Renal cortex interstitium (tissue), 11 donors: Measurements from ENCODE around the gene RGS11. TPM values are rescaled to one million over a fixed set of nuclear protein-coding genes. Genes with fewer than 3 reads are reported as not detected.

Experiments used
- DNase-seq, 11 donors: peaks; one replicate each; pipeline ENCODE4 v3.0.0-alpha.2; 2013; ENCODE audit warnings: low read depth in 9 of 11, low spot score in 4 of 11; ENCODE audit errors: extremely low read depth in 1 of 11
- polyA plus RNA-seq, 3 donors: library from polyadenylated mRNA; unstranded; fragments of 120-200 nt; gene quantifications; one replicate each; pipeline ENCODE4 v1.2.1, GENCODE V29; 2013; ENCODE audit not compliant: insufficient read length in 3 of 3

The RGS11 gene
- polyA plus RNA-seq, 3 donors = 0.89 to 2.2 (median 2.0) TPM

GRCh38 chr16:283033-283805, 7.5 kb upstream of the RGS11 start, which contains the start of gene PDIA2:
PDIA2 (plus strand) TSS chr16:283164; CDS start chr16:283170, 6 bp downstream.
- DNase-seq = no peak

DNA sequence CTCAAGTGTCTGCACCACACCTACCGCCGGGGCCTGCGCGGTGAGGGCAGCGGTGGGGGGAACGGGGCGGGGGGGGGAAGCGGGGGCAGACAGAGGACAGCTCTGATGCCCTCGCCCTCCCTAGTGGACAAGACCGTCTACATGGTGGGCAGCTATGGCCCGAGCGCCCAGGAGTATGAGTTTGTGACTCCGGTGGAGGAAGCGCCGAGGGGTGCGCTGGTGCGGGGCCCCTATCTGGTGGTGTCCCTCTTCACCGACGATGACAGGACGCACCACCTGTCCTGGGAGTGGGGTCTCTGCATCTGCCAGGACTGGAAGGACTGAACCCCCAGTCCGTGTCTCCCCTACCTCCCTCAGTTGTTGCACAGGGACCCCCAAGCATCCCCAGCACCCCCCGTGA, 6.7 kb upstream of the RGS11 start:
- DNase-seq = no peak

DNA sequence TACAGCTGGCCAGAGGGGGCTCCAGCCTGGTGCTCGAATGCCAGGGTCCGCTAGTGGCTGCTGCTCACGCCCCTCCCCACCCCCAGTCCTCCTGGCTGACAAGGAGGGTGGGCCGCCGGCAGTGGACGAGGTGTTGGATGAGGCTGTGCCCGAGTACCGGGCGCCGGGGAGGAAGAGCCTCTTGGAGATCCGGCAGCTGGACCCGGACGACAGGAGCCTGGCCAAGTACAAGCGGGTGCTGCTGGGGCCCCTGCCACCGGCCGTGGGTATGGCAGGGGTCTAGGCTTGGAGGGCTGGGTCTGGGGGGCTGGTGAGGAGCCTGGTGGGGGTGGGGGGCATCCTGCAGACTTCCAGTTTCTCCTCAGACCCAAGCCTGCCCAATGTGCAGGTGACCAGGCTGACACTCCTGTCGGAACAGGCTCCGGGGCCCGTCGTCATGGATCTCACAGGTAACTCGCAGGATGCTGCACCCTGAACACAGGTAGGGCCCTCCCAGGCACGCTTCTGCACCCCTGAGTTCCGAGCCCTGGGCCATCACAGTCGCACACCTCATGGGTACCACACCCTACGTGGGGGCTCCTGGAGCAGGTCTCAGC, 6.0 kb upstream of the RGS11 start:
- no peak for DNase-seq

DNA sequence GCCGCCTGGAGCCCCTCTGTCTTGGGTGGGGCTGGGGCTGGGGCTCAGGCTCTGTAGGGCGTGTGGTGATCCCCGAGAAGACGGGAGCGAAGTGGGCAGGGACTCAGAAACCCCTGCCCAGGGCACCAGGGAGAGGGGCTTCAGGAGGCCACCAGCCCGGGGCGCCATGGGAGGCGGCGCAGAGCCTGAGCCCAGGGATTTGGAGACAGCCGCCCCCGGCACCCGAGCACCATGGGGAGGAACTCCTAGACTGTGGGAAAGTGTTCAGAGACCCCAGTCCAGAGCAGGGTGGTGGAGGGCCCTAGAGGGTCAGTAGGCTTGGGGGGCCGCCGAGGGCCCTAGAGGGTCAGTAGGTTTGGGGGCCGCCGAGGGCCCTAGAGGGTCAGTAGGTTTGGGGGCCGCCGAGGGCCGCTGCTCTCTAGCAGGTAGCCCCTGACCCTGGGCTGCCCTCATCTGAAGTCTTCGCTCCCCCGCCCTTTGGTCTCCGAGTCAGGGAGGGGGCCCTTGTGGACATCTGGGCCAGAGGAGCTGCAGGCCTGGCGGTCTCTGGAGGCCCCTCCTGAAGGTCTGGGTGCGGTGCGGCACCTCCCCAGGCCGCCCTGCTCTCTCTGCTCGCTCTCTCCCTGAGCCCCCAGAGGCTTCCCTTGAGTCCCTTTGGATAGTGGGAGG, 5.4 kb upstream of the RGS11 start:
- DNase-seq = no peak

DNA sequence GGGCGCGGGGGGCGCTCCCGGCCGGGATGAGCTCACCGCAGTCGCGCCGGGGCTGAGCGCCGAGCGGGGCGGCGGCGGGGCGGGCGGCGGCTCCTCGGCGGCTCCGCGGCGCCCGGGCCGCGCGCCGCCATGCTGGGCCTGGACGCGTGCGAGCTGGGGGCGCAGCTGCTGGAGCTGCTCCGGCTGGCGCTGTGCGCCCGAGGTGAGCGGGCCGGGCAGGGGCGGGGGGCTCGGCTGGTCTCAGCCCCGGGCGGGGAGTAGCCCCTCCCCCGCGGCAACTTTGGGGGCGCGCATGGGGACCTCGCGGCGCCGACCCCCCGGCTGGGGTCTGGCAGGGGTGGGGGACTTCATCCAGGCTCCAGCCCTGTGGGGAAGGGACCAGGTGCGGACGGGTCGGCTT, 4.8 kb upstream of the RGS11 start, which contains the start of gene ARHGDIG:
TSS of gene ARHGDIG (plus strand) at position 40 of the 400 bp plus-strand sequence. CDS start at position 130, 90 bp downstream.
- no peak for DNase-seq

DNA sequence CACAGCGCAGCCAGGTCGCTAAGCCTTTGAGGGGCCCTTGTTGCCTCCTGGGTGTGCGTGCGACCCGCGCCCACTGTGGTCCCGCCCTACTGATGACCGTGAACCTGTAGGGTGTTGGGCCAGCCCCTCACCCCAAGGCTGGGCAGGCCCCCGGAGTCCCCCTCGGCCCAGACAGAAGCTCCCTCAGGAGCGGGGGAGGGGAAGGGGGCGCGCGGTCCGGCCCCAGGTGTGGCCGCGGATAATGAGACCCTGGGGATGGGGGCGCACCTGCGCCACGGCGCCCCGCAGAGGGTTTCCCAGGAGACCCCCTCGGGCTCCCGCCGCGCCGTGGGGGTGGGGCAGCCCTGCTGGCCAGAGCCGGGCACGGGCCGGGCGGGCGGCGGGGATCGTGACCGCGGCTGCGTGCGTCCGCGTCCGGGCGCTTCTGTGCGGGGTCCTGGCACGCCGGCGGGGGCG, 4.3 kb upstream of the RGS11 start:
- no peak for DNase-seq

DNA sequence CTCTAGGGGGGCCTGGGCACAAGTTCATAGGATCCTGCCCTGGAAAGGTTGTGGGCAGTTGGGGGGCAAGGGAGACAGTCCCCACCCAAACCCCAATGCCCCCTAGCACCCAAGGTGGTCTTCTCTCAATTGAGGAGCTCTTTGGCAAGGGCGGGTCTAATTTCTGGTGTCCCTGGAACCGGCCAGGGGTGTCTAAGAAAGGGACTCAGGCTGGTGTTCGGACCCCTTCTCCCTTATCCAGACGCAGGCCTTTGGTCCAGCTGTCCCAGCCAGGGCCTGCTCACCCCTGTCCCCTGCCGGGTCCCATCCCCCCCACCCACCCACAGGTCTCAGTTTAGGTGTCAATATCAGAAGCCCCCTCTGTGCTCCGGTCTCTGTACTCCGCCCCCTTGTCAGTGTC, 3.8 kb upstream of the RGS11 start:
- DNase-seq = no peak

DNA sequence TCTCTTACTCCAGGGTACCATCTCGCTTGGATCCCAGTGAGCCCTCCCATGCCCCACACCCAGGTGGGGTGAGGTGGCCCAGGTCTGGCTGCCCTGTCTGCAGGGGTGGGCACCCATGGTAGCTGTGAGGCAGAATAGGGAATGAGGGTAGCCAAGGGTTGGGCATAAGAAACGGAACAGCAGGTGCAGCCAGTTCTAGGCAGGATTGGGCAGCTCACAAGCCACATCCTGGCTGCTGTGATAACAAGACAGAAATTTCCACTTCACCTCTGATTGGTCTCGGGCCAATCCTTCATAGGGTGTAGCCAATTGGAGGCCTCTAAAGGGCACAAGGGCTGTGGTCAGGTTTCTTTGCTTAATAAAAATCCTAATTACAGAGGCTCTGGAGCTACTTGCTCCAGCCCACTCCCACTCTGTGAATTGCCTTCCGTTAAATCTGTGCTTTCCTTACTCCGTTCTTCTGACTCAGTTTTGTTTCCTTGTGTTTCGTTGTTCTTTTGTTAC, 3.2 kb upstream of the RGS11 start:
- no peak for DNase-seq

- DNase-seq = no peak
Observed at GRCh38 chr16:276426-277077, 808 bp upstream of the RGS11 start.

DNA sequence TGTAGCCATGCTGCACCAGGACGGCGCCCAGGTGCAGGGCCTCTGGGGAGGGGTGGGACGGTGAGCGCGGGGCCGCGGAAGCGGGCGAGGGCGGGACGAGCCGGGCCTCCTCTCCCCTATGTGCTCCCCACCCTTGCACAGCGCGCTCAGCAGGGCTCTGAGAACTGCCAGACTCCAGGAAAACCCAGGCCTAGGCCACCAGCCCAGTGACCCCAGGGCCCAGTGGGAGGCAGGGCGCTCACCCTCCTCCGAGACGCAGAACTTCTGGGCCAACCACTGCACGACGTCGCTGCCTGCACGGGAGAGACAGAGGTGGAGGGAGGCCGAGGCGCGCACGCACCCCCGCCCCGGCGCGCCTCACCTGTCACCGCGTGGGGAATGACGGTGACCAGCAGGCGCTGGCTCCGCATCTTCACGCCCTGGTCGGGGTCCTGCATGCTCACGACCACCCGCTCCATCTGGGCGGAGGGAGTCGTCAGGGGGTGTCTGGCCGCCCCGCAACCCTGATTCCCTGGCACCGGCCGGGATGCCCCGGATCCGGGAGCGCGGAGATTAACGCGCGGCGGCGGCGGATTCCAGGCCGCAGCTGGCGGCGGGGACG, 603 bp downstream of the RGS11 start:
- no peak for DNase-seq

DNA sequence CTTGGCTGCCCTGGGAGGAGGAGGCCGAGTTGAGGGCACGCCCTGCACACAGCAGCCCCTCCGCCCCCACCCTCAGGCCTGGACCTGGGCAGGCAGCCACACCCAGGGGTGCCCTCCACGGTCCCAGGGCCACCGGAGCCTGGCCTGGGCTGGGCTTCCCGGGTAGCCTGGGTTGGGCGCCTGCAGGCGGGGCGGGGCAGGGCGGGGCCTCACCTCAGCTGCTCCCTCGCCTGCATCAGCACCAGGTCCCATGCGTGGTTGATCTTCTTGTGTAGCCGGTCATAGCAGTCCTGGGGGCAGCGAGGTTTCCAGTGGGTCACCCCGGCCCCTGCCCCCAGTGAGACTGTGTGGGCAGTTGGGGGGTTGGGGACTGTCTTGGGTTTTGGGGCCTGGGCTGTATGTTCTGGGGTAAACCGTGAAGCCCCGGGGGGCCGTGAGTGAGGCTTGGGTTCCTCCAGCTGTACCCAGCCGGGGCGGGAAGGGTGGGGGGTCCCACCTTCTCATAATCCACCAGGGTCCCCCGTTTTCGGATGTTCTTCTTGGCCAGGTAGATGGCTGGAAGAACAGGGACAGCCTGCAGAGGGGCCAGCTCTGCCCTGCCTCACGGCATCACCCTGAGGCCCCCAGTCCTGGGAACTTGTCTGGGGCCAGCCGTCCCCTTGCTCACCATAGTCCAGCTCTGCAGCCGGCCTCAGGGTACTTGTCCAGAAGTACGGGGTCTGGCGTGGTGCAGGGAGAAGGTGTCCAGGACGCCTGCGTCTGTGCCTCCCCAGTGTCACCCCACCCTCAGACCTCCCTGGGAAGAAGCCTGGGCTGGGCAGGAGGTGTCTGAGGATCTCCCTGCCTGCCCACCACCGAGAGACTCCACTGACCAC, 2.0 kb downstream of the RGS11 start:
- no peak for DNase-seq

DNA sequence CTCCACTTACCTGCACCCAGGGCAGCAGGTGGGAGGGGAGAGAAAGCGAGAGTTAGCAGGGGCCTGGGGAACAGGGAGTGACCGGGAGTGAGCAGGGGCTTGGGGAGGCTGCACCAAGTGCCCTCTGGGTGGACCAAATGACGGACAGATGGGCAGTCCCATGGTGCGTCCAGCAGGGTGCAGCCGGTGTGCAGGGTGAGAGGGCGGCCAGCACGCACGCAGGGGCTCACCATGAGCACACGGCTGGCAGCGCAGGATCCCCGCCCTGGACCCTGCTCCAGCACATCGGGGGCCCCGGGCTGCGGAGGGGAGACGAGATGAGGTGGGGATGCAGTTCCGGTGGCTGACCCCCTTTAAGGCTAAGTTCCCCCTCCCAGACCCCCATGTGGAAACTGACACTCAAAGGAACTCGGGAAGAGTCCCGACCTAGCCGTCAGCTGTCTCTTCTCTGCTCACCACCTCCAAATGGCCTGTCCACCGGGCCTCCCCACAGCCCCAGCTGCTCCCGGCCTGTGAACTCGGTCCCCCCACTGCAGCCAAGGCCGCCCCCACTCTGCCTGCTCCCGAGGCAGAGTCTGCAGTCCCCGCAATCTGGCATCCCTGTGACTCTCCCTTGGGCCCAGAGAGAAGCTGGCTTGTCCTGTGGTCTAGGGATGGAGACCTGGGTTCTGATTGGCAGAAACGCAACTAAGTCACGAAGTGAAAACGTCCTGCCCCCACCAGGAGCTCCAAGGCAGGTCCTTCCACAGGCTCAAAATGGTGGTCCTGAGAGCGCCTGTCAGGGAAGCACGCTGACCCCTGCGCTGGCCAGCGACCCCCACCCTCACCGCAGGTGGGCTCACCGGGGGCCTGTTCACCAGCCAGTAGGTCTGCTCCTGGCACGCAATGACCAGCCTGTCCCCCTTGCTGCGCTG, 2.9 kb downstream of the RGS11 start:
- no peak for DNase-seq

DNA sequence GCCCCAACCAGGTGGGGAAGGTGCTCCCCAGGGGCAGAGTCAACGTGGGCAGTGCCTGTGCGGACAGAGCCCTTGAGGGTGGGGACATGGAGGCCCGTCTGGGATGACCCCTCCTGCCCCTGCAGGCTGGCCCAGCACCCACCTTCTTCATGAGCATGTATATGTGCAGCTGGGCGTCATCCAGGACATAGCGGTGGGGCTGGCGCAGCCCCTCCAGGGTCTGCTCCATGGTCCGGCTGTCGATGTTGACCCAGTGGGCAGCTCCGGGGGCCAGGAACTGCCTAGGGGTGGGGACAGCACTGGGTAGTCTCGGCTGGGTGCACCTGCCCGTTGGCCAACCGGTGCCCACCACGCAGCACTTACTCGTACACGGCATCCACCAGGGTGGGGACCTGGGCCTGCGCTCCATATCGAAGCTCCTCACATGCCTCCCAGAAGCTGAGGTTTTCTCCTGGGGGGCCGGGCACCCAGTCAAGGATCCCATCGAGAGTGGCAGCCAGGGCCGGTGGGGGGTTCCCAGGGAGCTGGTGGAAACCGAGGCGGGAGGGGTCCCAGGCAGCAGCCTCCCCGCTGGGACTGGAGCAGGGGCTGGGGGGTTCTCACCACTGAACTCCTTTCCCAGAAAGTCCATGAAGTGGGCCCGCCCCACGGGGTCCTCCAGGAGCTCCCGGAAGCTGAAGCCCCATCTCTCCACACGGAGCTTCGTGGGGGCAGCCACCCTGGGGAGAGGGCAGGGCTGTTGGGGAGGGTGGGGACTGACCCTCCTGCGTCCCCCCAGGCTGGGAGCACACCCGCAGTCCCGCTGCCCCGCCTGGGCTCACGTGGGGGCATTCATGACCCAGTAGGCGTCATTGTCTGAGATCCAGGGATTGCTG, 5.1 kb downstream of the RGS11 start:
- DNase-seq = no peak

DNA sequence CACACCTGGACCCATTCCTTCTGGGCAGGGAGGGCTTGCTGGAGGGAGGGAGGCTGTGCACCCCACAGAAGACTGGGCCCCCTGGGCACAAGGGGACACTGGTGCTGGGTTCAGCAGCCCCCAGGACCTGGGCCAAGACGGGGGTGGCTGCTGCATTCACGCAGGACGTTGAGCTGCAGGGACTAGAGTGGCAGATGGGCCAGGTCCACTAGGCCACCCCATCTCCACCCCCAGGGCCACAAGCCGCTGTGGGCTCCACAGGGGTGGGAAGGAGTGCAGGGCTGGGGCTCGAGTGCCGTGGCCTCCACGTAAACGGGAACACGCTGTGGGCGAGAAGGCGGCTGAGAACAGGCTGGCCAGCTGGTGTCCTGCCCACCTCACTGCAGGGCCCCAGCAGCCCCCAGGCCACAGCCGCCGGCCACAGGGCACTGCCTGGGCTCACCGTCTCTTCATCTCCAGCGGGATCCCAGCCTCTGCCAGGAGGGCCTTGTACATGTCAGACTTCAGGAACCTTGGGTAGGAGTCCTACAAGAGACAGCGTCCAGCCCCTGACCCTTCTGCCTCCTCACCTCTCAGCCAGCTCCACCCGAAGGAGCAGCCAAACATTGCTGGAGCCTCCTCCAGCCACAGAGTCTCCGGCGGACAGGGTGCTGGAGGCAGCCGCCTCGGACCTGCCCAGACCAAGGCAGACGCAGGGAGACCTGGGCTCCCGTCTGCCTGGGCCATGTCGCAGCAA, 6.5 kb downstream of the RGS11 start:
- DNase-seq = no peak
